GM19099 (cell line): ENCODE results near the gene LHX2.

Source experiments
- POLR2A ChIP-seq: IDR thresholded peaks from 3 replicates; pipeline ENCODE4 v1.6.1; 2011; ENCODE audit warnings: low read depth; ENCODE audit not compliant: insufficient read length; ENCODE audit errors: extremely low read depth

The LHX2 gene

DNA sequence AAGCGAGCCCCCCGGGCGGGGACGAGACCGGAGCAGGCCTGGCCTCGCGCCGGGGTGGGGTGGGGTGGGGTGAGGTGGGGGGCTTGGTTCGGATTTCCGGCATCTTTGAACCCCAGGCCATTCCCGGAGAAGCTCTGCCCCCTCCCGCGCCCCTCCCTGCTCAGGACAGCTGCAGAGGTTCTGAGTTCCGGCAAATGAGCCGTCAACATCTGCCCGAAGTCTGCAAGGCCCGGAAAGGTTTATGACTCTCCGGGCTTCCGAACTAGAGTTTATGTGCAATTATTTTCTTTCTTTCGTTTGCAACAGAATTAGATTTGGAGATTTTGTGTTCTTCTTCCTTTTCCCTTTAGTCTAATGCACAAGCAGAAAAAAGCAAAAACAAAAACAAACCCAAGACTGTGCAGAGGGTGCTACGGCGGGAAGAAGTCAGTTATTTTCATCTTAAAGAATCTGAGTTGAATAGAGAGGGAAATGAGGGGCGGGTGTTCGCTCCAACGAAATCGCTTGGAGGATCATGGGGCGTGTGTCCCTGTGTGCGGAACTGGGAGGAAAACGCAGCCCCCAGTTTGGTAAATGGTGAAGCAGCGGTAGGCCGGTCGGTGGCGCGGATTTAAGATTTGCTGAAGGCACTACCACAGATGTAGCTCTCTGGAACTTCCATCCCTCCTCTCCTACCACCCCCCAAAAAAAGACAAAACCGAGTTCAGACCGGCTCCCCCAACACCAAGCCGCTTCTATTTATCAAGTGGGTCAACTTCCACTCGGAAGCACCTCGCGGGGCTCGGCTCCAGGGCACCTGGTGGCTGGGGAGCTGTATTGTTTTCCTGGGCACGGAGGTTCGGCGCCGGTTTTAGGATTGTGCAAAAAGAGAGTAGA, 4.8 kb downstream of the LHX2 start:
- no peak for TF ChIP-seq POLR2A

GRCh38 chr9:124017051-124017928, 5.7 kb downstream of the LHX2 start:
- TF ChIP-seq POLR2A = no peak

DNA sequence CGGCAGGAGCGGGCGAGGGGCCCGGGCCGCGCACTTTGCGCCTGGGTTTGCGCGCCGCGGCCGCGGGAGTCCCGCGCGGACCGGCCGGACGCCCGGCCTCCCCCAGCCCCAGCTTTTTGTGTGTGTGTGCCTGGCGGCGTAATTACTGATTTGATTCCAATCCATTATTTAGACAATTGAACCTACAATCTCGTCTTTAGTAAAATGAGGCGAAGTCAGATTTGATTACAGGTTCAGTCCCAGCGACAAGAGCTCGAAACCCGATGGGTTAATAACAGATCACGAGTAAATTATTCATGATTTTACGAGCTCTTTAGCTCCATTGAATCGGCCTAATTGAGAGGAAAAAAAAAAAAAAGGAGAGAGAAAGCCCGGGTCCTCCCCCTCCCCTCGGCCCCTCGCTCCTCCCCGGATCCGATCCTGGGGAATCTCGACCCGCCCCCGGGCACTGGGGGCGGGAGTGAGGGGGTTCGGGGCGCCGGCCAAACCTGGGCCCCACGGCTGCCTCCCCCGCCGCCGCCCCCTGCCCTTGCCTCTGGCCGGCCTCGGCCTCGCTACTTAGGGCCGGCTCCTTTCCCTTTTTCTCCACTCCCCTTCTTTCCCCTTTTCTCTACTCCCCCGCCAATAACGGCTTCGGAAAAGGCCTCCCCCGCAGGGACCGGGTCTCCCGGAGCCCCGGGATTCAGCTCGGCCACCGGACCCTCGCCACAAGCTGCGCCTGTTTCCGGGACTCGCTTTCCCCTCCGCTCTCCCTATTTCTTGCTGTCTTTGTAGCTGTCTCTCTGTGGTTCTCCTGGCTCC, 6.6 kb downstream of the LHX2 start:
- TF ChIP-seq POLR2A = no peak

DNA sequence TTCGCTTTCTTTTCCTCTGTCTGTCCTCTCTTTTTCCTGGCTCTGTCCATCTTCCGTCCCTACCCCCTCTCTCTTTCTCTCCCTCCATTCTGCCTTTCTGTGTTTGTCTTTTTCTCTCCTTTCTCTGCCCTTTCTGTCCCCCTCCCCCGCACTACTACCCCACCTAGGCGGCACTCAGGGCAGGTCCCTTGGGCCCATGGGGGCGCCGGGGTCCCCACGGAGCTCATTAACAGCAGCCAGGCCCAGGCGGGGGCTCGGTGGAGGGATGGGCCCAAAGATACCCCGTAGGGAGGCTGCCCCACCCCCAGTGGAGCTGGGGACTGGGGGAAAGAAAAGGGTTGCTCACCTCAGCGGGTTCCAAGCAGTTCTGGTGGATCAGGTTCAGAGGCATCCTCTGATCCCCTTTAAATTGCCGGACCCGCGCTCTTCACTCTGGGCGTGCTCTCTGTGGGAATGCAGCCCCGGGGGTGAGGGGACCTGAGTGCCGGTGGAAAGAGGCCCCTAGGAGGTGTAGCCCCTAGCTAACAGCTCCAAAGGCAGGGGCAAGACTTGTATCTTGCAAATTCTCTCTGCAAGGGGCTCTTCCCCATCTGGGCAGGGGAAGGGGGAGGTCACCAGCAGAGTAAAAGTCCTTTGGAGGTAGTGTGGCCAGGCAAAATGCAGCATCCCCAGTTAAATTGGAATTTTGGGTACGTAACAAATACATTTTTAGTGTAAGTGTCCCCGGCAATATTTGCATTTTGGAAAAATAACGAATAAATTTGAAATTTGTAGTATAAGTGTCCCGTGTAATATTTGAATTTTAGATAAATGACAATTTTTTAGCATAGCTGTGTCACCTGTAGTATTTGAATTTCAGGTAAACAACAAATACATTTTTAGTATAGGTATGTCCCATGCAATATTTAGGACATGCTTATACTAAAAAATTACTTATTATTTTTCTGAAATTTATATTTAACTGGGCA, 7.4 kb downstream of the LHX2 start:
- TF ChIP-seq POLR2A = no peak

DNA sequence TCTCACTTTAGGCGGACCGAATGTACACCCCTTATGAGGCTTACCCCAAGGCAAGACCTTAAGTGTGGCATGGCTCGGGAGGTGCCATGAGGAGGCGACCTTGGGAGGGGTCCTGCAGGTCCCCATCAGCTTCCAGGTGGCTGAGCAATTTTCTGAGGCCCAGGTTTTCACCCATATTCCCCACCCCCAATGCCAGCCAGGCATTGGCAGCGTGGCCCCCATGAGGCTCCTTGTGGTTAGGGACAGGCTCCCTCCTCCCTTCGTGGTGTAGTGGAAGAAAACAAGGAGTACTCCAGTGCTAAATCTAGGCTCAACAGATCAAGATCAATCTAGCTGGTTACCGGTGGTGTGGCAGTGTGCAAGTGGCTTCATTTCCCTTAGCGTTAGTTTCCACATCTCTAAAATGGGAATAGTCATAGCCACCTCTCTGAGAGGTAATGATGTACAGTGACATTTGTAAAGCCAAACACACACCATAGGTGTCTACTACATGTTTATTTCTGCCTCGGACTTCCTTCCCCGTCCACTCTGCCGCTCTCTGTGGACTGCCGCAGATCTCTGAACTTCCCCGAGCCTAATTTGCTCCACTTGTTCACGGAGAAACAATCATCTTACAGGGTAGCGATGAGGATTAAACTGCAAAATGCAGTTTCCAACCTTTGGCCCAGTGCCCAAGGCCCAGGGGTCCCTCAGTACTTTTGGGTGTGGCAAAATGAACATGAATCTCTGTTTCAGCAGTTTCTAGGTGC, 8.4 kb downstream of the LHX2 start:
- TF ChIP-seq POLR2A = no peak

- no peak for TF ChIP-seq POLR2A
Measured at GRCh38 chr9:124020520-124021384, 9.2 kb downstream of the LHX2 start.

DNA sequence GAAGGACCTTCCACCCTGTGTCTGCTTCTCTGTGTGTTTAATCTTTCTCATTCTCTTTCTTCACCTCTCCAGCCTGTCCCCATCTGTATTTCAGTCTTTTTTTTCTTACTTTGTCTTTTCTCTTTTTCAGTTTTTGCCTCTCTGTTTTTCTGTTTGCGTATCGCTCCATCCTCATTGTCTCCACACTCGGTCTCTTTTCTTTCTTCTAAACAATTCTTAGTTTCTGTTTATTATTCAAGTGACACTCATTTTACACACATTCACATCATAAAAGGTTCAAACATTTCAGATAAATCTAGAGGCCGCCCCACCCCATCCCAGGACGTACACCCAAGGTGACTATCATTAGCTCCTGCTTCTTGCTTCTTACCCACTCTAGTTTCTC, 9.8 kb downstream of the LHX2 start:
- no peak for TF ChIP-seq POLR2A

- no peak for TF ChIP-seq POLR2A
Measured at GRCh38 chr9:124022201-124023121, 10.9 kb downstream of the LHX2 start.

GRCh38 chr9:124024107-124024506, 12.5 kb downstream of the LHX2 start:
- TF ChIP-seq POLR2A = no peak

- no peak for TF ChIP-seq POLR2A
Measured at GRCh38 chr9:124029617-124030016, 18.0 kb downstream of the LHX2 start.

DNA sequence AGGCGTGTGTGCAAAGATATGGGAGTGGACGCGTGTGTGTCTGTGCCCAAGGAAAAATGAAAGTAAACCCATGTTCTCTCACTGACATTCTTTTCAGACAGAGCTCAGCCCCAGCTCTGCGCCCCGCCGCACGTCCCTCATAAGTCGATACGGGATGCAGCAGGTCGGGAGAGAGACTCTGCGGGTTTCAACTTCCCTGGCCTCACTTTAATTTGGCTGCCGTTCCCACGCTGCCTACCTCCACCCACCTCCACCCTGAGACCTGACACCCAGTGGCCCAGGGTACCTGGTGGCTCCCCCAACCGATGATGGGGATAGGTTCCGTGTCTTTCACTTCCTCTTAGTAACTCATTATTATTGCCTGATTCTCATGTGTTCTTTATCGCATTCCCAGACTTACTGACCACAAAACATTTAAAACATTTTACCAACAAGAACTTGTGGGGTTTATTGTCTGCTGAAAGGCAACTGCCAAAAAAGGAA, 19.4 kb downstream of the LHX2 start:
- no peak for TF ChIP-seq POLR2A

DNA sequence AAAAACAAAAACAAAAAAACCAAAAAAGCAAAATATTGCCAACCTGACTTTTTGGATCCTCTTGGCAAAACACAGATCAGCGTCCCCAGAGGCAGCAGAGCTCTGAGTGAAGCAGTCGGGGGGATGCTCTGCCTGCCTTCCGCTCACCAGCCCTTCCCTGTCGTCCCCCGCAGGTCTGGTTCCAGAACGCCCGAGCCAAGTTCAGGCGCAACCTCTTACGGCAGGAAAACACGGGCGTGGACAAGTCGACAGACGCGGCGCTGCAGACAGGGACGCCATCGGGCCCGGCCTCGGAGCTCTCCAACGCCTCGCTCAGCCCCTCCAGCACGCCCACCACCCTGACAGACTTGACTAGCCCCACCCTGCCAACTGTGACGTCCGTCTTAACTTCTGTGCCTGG, 20.7 kb downstream of the LHX2 start:
- no peak for TF ChIP-seq POLR2A

DNA sequence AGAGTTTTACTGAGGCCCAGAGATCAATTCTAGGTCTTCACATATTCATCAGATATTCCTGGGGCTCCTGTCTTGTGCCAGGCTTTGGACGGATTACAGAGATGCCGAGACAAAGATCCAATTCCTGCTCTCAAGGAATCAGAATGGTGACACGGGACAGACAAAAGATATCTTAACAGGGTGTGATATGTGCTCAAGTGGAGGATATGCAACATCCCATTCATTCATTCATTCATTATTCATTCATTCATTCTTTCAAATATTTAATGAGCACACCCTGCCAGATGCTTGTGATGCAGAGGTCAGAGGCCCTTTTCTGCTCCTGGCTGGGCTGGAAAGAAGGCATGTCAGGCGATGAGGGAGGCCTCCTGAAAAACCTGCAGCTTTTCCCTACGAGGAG, 21.8 kb downstream of the LHX2 start:
- TF ChIP-seq POLR2A = no peak
